Stomach (tissue), 9 donors: Measurements from ENCODE around the gene BCAS3. TPM values are rescaled to one million over a fixed set of nuclear protein-coding genes. Genes with fewer than 3 reads are reported as not detected.

Source experiments
- DNase-seq, 2 donors: peaks; one replicate each; pipeline versions ENCODE4 v3.0.0 to v3.0.0-alpha.2; 2013 to 2019
- H3K27ac ChIP-seq, 5 donors: fragments of 200-600 bp in 4 of 5; sonication (generic) in 4 of 5; one replicate each; pipeline ENCODE4 v1.5.1; 2013 to 2019; ENCODE audit warnings: mild to moderate bottlenecking in 1 of 5, moderate library complexity in 1 of 5
- H3K27me3 ChIP-seq, 3 donors: fragments of 200-600 bp; sonication (generic); one replicate each; pipeline ENCODE4 v1.5.1; 2017 to 2019; ENCODE audit warnings: mixed run types in 1 of 3
- H3K36me3 ChIP-seq, 4 donors: fragments of 200-600 bp; sonication (generic); 1 replicate in 3 of 4; 2 replicates in 1 of 4; pipeline ENCODE4 v1.5.1; 2016 to 2019
- H3K4me1 ChIP-seq, 4 donors: fragments of 200-600 bp; sonication (generic); one replicate each; pipeline ENCODE4 v1.5.1; 2016 to 2019
- H3K4me3 ChIP-seq, 4 donors: fragments of 200-600 bp; sonication (generic) in 3 of 4; one replicate each; pipeline ENCODE4 v1.5.1; 2016 to 2019; ENCODE audit warnings: mild to moderate bottlenecking in 1 of 4
- H3K9me3 ChIP-seq, 4 donors: fragments of 200-600 bp; sonication (generic); one replicate each; pipeline ENCODE4 v1.5.1; 2016 to 2019
- EP300 ChIP-seq: sonication (generic); formaldehyde crosslinking; IDR thresholded peaks from one replicate; pipeline ENCODE4 v1.6.1; 2017; ENCODE audit warnings: antibody characterized with exemption
- POLR2A ChIP-seq, 4 donors: fragments of 450-650 bp; IDR thresholded peaks; one replicate each; pipeline ENCODE4 v1.6.1; 2016; ENCODE audit warnings: antibody characterized with exemption in 4 of 4, control low read depth in 2 of 4, mild to moderate bottlenecking in 1 of 4, moderate library complexity in 1 of 4
- POLR2AphosphoS5 ChIP-seq, 3 donors: sonication (generic); formaldehyde crosslinking; IDR thresholded peaks; one replicate each; pipeline ENCODE4 v1.6.1; 2016; ENCODE audit warnings: antibody characterized with exemption in 3 of 3
- WGBS, 5 donors: extraction: QIAGEN DNeasy Blood & Tissue Kit in 3 of 5; methylation state at CpG; one replicate each; pipeline versions ENCODE4 v1.1.5 to v1.1.7; 2013 to 2018; 5-methylcytosine and 5-hydroxymethylcytosine counted together
- intact Hi-C: fragments of 100-400 bp; cut with DNase I; formaldehyde crosslinking; loops from one replicate; pipeline ENCODE4 v1.15.1; 2023; ENCODE audit warnings: low total_unique reads
- polyA plus RNA-seq, 3 donors: library from polyadenylated mRNA; stranded (reverse); fragments of 200-250 nt; gene quantifications; one replicate each; pipeline ENCODE4 v1.2.3, GENCODE V29; 2013
- total RNA-seq, 5 donors: library from RNA; depleted of rRNA; stranded (reverse); fragments of >200 nt; gene quantifications; one replicate each; pipeline versions ENCODE4 v1.1.0 to v1.2.3, GENCODE V29; 2014 to 2016
- TF ChIP-seq, protein P1 (sequence below), 7 experiments: fragments of 450-650 bp in 4 of 7; fragments of 200-600 bp in 3 of 7; sonication (generic) in 3 of 7; IDR thresholded peaks; one replicate each; pipeline ENCODE4 v1.5.1; 2016 to 2019; ENCODE audit warnings: antibody characterized with exemption in 7 of 7, control low read depth in 2 of 7, mild to moderate bottlenecking in 1 of 7
- donor health status: healthy with polysubstance abuse.
- donor health status: Bipolar disorder and iron deficiency.
- donor health status: healthy.

Gene BCAS3
- total and polyA plus RNA-seq, 8 donors, result 4.9 to 150 (median 25.3) TPM

DNA sequence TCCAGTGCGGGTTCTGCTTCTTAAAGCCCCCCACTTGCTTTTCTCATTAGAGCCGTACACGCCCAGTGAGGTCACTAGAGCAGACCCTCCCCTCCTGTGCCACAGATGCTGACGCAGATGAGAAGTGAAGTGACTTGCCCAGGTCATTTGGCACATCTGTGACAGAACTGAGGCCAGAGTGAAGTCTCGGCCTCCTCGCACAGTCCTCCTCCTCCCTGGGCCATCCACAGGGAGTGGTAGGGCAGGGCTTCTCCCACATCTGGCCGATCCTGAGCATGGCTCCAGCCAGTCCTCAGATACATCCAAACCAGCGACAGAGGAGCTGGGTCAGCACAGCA, 706.7 kb downstream of the BCAS3 start:
- no peaks in the 10 kb centered on the region for H3K36me3 ChIP-seq
- peaks cover 0 to 2% (median under 1%) of the 10 kb centered on the region in 4 donors for H3K4me1 ChIP-seq
- no peak for TF ChIP-seq EP300
- H3K9me3 ChIP-seq, result no peaks in the 10 kb centered on the region
- no peak overlapping the region for H3K27ac ChIP-seq
- intact Hi-C loops, result no loop called here
- no peak for DNase-seq
- peaks cover 0 to 3% (median 0%) of the 10 kb centered on the region in 3 donors for H3K27me3 ChIP-seq
- no peak overlapping the region for H3K4me3 ChIP-seq
- WGBS, 5 donors, result 93 to 96% (median 95%) methylated on average over 5 to 8 of the region's 8 CpGs

DNA sequence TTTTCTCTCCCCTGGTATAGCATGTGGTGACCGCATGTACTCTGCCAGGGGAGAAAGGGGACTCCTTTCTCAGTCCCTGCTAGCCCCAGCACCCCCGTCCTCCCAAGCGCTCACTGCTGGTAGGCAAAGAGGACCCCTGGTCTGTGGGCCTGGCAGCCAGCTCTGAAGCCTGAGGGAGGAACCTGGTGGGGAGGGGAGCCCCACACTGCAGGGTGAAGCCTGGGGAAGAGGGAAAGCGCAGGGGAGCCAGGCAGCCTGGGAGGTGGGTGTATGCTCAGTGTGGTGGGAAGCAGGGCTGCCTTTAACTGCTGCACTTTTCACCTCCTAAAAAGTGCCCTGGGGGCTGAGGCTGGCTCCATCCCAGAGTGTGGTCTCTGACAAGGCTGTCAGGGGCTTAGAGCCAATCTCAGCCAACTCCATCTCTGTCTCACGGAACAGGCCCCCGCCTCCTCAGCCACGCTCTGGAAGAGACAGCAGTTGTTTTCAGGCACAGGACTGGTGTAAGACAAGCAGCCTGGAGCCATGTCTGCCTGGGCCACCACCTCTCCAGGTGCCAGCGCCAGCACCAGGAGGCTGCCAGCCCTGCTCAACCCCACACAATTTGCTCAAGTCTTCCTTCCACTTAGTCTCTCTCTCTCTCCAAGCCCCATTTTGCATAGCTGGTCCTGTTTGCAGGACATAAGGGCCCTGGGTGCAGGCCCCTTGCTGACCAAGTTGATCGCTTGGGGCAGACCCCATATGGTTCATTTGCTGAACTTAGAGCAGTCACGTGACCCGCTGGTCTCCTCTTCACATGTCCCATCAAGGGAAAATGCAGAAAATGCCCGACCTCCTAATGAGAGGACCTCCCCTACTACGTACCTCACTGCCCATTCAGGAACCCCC, 707.3 kb downstream of the BCAS3 start:
- Histone ChIP-seq H3K9me3 (no peaks in the 10 kb centered on the region), H3K27me3 (peaks cover 0 to 10% (median 0%) of the 10 kb centered on the region in 3 donors), H3K4me3 (no peak overlapping the region), H3K27ac (no peak overlapping the region), H3K4me1 (peaks cover 4 to 8% (median 6%) of the 10 kb centered on the region in 4 donors), H3K36me3 (no peaks in the 10 kb centered on the region)
- TF ChIP-seq, protein P1, sequence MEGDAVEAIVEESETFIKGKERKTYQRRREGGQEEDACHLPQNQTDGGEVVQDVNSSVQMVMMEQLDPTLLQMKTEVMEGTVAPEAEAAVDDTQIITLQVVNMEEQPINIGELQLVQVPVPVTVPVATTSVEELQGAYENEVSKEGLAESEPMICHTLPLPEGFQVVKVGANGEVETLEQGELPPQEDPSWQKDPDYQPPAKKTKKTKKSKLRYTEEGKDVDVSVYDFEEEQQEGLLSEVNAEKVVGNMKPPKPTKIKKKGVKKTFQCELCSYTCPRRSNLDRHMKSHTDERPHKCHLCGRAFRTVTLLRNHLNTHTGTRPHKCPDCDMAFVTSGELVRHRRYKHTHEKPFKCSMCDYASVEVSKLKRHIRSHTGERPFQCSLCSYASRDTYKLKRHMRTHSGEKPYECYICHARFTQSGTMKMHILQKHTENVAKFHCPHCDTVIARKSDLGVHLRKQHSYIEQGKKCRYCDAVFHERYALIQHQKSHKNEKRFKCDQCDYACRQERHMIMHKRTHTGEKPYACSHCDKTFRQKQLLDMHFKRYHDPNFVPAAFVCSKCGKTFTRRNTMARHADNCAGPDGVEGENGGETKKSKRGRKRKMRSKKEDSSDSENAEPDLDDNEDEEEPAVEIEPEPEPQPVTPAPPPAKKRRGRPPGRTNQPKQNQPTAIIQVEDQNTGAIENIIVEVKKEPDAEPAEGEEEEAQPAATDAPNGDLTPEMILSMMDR (IDR thresholded peaks at IDR 0.05), result no peak
- intact Hi-C loops, result no loop called here
- DNase-seq, result no peak
- WGBS, 5 donors, result 87 to 98% (median 93%) methylated on average over 13 of the region's 13 CpGs

DNA sequence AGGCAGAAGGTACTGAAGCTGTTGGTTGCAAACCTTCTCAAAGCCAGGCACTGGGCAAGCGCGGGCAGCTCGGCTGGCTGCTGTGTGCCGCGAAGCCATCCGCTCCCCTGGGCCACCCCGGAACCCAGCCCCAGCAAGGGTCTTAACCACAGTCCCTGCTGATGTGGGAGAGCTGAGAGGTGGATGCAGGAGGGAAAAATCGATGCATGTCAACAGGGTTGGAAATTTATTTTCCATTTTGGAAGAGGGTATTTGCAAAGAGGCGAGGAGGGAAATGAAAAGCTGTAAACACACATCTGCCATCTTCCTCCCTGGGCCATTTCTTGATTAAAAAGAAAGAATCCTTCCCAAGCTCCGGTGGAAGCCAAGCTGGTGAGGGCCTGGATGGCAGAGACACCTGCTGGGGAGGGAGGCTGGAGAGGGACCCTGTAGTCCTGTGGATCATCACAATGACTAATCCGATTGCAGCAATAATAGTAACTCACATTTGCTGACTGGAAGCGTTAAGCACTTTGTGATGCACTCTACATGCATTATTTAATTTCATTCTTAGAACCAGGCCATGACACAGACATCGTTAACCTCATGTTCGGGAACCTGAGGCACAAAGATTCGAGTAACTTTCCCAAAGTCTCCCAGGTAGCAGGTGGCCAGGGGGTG, 708.1 kb downstream of the BCAS3 start:
- TF ChIP-seq POLR2AphosphoS5 (IDR thresholded peaks at IDR 0.05) (no peak), POLR2A (IDR thresholded peaks at IDR 0.05) (no peak), EP300 (no peak)
- TF ChIP-seq, protein P1 (IDR thresholded peaks at IDR 0.05), result no peak
- Histone ChIP-seq H3K27ac (no peak overlapping the region), H3K4me1 (peaks cover 4 to 11% (median 9%) of the 10 kb centered on the region in 4 donors), H3K9me3 (no peaks in the 10 kb centered on the region), H3K36me3 (no peaks in the 10 kb centered on the region), H3K27me3 (peaks cover 0 to 12% (median 0%) of the 10 kb centered on the region in 3 donors), H3K4me3 (no peak overlapping the region)
- intact Hi-C loops, result no loop called here
- 88 to 96% (median 94%) methylated on average over 15 of the region's 15 CpGs for WGBS, 5 donors
- no peak for DNase-seq

DNA sequence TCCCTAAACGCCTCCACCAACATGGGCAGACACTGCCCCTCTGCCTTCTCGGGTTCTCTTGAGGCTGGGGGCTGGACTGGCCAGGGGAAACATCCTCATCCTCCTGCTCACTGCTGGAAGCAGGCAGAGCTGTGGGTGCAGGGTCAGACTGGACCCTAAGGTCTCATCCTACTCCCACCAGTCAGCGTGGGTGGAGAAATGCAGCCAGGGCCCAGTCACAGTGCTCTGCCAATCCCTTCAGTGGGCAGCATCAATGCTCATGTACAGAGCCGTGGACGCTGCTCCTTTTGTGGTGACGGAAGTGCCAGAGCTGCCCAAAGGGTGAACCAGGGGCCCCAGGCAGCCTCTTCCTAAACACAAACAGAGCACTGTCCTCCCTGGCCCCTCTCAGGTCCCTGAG, 708.6 kb downstream of the BCAS3 start:
- peaks cover 4 to 11% (median 9%) of the 10 kb centered on the region in 4 donors for H3K4me1 ChIP-seq
- 86 to 98% (median 92%) methylated on average over 5 to 6 of the region's 6 CpGs for WGBS, 5 donors
- H3K27me3 ChIP-seq, result peaks cover 0 to 17% (median 0%) of the 10 kb centered on the region in 3 donors
- intact Hi-C loops, result no loop called here
- H3K9me3 ChIP-seq, result no peaks in the 10 kb centered on the region
- H3K4me3 ChIP-seq, result no peak overlapping the region
- TF ChIP-seq POLR2AphosphoS5 (IDR thresholded peaks at IDR 0.05), result no peak
- TF ChIP-seq, protein P1 (IDR thresholded peaks at IDR 0.05), result no peak
- TF ChIP-seq EP300, result no peak
- TF ChIP-seq POLR2A (IDR thresholded peaks at IDR 0.05), result no peak
- no peaks in the 10 kb centered on the region for H3K36me3 ChIP-seq
- H3K27ac ChIP-seq, result no peak overlapping the region
- no peak for DNase-seq
